Neural cell (in vitro differentiated cells): Measurements from ENCODE around the gene ADNP2. TPM values are rescaled to one million over a fixed set of nuclear protein-coding genes. Genes with fewer than 3 reads are reported as not detected.

Experiments used
- H2AFZ ChIP-seq: fragments of 200-600, 300-800 bp; sonication (generic), shearing (Covaris generic); 2 replicates; pipeline ENCODE4 v1.6.0; 2014; ENCODE audit warnings: low read depth, mild to moderate bottlenecking, antibody characterized with exemption, low read length, moderate library complexity
- H3F3A ChIP-seq: fragments of 200-600 bp; shearing (Covaris generic); 2 replicates; pipeline ENCODE4 v1.6.1; 2016; ENCODE audit warnings: mild to moderate bottlenecking, moderate library complexity, mixed read lengths, antibody characterized with exemption, low read length; ENCODE audit not compliant: insufficient read depth, poor library complexity, severe bottlenecking
- H3K27ac ChIP-seq: fragments of 200-600, 300-800 bp; sonication (generic), shearing (Covaris generic); 2 replicates; pipeline ENCODE4 v1.5.1; 2014; ENCODE audit warnings: mild to moderate bottlenecking, low read length, moderate library complexity
- H3K27me3 ChIP-seq: fragments of 300-800, 200-600 bp; sonication (generic), shearing (Covaris generic); 2 replicates; pipeline ENCODE4 v1.6.0; 2014; ENCODE audit warnings: mild to moderate bottlenecking, low read depth, low read length, moderate library complexity; ENCODE audit not compliant: insufficient read depth
- H3K36me3 ChIP-seq: fragments of 300-800, 200-600 bp; sonication (generic), shearing (Covaris generic); 2 replicates; pipeline ENCODE4 v1.5.1; 2014; ENCODE audit warnings: mild to moderate bottlenecking, antibody characterized with exemption, low read length, moderate library complexity; ENCODE audit not compliant: insufficient read depth
- H3K4me2 ChIP-seq: fragments of 300-800, 200-600 bp; sonication (generic), shearing (Covaris generic); 2 replicates; pipeline ENCODE4 v1.6.0; 2014; ENCODE audit warnings: mild to moderate bottlenecking, low read length
- H3K4me3 ChIP-seq: fragments of 300-800, 200-600 bp; sonication (generic), shearing (Covaris generic); 2 replicates; pipeline ENCODE4 v1.5.1; 2014; ENCODE audit warnings: mild to moderate bottlenecking, low read length, moderate library complexity
- H3K79me2 ChIP-seq: fragments of 200-600 bp; shearing (Covaris generic); replicated peaks from 2 replicates; pipeline ENCODE4 v1.6.0; 2014; ENCODE audit warnings: mild to moderate bottlenecking, low read length, moderate library complexity; ENCODE audit not compliant: insufficient read depth
- H3K9ac ChIP-seq: fragments of 300-800, 200-600 bp; sonication (generic), shearing (Covaris generic); 2 replicates; pipeline ENCODE4 v1.6.1; 2016; ENCODE audit warnings: mild to moderate bottlenecking, low read length, mixed read lengths
- H3K9me2 ChIP-seq: fragments of 200-600 bp; shearing (Covaris generic); 2 replicates; pipeline ENCODE4 v1.6.1; 2016; ENCODE audit warnings: mild to moderate bottlenecking, low read length, mixed read lengths; ENCODE audit not compliant: insufficient read depth
- H3K9me3 ChIP-seq: fragments of 200-600, 300-800 bp; sonication (generic), shearing (Covaris generic); 2 replicates; pipeline ENCODE4 v1.6.1; 2016; ENCODE audit warnings: mild to moderate bottlenecking, mixed run types, low read length, moderate library complexity, mixed read lengths
- H4K20me1 ChIP-seq: fragments of 200-600 bp; shearing (Covaris generic); 2 replicates; pipeline ENCODE4 v1.6.1; 2016; ENCODE audit warnings: mild to moderate bottlenecking, mixed run types; ENCODE audit not compliant: insufficient read depth
- EP300 ChIP-seq: fragments of 450-650 bp; conservative IDR thresholded peaks from 2 replicates; pipeline ENCODE4 v1.6.1; 2014; ENCODE audit warnings: antibody characterized with exemption, mild to moderate bottlenecking, moderate library complexity; ENCODE audit not compliant: poor library complexity, severe bottlenecking
- EZH2 ChIP-seq: fragments of 200-600, 300-800 bp; shearing (Covaris generic), sonication (generic); IDR thresholded peaks from 2 replicates; pipeline ENCODE4 v1.6.1; 2014; ENCODE audit warnings: antibody characterized with exemption, low read length, borderline replicate concordance, mild to moderate bottlenecking; ENCODE audit not compliant: insufficient read depth, poor library complexity, severe bottlenecking
- MXI1 ChIP-seq: fragments of 450-650 bp; conservative IDR thresholded peaks from 2 replicates; pipeline ENCODE4 v1.6.1; 2014; ENCODE audit warnings: antibody characterized with exemption, mild to moderate bottlenecking; ENCODE audit not compliant: poor library complexity, severe bottlenecking
- POLR2AphosphoS5 ChIP-seq: IDR thresholded peaks from 2 replicates; pipeline ENCODE4 v1.6.1; 2012
- RAD21 ChIP-seq: fragments of 450-650 bp; conservative IDR thresholded peaks from 2 replicates; pipeline ENCODE4 v1.6.1; 2014; ENCODE audit warnings: antibody characterized with exemption, mild to moderate bottlenecking, moderate library complexity
- SMC3 ChIP-seq: fragments of 450-650 bp; conservative IDR thresholded peaks from 2 replicates; pipeline ENCODE4 v1.6.1; 2014; ENCODE audit warnings: antibody characterized with exemption, mild to moderate bottlenecking, moderate library complexity; ENCODE audit not compliant: poor library complexity
- TAF1 ChIP-seq: IDR thresholded peaks from 2 replicates; pipeline ENCODE4 v1.6.1; 2012; ENCODE audit warnings: low read depth
- polyA plus RNA-seq: library from polyadenylated mRNA; depleted of rRNA; stranded (reverse); fragments of >200 nt; gene quantifications from 2 replicates; pipeline ENCODE4 v1.2.3, GENCODE V29; 2014
- TF ChIP-seq, protein P1 (sequence below): fragments of 450-650 bp; IDR thresholded peaks from 2 replicates; pipeline ENCODE4 v1.5.1; 2014; ENCODE audit warnings: antibody characterized with exemption, mild to moderate bottlenecking, moderate library complexity; ENCODE audit not compliant: poor library complexity, severe bottlenecking
- TF ChIP-seq, protein P2 (sequence below): IDR thresholded peaks from 2 replicates; pipeline ENCODE4 v1.6.1; 2012; ENCODE audit warnings: borderline replicate concordance

Gene ADNP2
- polyA plus RNA-seq, 1 donor from 2014 or later = 16.9 TPM

DNA sequence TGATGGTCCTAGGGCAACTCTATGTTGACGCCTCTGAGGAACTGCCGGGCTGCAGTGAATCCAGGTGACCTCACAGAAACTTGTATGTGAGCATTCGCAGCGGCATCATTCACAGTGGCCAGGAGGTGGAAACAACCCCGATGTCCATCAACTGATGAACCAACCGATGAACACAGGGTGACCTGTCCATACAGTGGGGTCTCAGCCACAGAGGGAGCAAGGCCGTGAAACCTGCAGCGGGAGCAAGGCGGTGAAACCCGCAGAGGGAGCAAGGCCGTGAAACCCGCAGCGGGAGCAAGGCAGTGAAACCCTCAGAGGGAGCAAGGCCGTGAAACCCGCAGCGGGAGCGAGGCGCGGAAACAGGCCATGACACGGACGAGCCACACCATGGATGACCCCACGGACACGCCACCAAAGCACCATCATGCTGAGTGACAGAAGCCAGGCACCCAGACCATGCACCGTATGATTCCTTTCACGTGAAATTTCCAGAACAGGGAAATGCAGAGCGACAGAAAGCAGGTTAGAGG lies 75.2 kb downstream of the ADNP2 start:
- Histone ChIP-seq H3K27me3 (no peaks in the 10 kb centered on the region), H3K4me3 (no peak overlapping the region), H3K9me3 (no peaks in the 10 kb centered on the region), H3F3A (no peaks in the 10 kb centered on the region), H3K4me2 (no peak overlapping the region), H3K9ac (no peak overlapping the region), H2AFZ (no peak overlapping the region), H3K79me2 (no peaks in the 10 kb centered on the region), H3K9me2 (no peaks in the 10 kb centered on the region), H4K20me1 (no peaks in the 10 kb centered on the region), H3K36me3 (peaks cover 4% of the 10 kb centered on the region), H3K27ac (no peak overlapping the region)
- no peak for TF ChIP-seq SMC3
- no peak for TF ChIP-seq TAF1
- TF ChIP-seq POLR2AphosphoS5 = no peak
- TF ChIP-seq EP300 = no peak
- TF ChIP-seq, protein P1, sequence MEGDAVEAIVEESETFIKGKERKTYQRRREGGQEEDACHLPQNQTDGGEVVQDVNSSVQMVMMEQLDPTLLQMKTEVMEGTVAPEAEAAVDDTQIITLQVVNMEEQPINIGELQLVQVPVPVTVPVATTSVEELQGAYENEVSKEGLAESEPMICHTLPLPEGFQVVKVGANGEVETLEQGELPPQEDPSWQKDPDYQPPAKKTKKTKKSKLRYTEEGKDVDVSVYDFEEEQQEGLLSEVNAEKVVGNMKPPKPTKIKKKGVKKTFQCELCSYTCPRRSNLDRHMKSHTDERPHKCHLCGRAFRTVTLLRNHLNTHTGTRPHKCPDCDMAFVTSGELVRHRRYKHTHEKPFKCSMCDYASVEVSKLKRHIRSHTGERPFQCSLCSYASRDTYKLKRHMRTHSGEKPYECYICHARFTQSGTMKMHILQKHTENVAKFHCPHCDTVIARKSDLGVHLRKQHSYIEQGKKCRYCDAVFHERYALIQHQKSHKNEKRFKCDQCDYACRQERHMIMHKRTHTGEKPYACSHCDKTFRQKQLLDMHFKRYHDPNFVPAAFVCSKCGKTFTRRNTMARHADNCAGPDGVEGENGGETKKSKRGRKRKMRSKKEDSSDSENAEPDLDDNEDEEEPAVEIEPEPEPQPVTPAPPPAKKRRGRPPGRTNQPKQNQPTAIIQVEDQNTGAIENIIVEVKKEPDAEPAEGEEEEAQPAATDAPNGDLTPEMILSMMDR = no peak
- no peak for TF ChIP-seq EZH2
- TF ChIP-seq, protein P2, sequence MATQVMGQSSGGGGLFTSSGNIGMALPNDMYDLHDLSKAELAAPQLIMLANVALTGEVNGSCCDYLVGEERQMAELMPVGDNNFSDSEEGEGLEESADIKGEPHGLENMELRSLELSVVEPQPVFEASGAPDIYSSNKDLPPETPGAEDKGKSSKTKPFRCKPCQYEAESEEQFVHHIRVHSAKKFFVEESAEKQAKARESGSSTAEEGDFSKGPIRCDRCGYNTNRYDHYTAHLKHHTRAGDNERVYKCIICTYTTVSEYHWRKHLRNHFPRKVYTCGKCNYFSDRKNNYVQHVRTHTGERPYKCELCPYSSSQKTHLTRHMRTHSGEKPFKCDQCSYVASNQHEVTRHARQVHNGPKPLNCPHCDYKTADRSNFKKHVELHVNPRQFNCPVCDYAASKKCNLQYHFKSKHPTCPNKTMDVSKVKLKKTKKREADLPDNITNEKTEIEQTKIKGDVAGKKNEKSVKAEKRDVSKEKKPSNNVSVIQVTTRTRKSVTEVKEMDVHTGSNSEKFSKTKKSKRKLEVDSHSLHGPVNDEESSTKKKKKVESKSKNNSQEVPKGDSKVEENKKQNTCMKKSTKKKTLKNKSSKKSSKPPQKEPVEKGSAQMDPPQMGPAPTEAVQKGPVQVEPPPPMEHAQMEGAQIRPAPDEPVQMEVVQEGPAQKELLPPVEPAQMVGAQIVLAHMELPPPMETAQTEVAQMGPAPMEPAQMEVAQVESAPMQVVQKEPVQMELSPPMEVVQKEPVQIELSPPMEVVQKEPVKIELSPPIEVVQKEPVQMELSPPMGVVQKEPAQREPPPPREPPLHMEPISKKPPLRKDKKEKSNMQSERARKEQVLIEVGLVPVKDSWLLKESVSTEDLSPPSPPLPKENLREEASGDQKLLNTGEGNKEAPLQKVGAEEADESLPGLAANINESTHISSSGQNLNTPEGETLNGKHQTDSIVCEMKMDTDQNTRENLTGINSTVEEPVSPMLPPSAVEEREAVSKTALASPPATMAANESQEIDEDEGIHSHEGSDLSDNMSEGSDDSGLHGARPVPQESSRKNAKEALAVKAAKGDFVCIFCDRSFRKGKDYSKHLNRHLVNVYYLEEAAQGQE = no peak
- TF ChIP-seq MXI1 = no peak

DNA sequence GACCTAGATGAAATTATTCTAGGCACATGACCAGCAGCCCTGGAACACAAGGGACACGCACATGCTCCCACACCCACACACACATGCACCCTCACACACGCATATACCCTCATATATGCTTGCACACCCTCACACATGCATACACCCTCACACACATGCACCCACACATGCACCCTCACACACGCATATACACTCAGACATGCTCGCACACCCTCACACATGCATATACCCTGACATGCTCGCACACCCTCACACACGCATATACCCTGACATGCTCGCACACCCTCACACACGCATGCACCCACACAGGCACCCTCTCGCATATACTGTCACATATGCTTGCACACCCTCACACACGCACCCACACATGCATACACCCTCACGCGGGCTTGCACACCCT lies 76.5 kb downstream of the ADNP2 start:
- no peak overlapping the region for H3K27ac ChIP-seq
- H3K9me2 ChIP-seq = no peaks in the 10 kb centered on the region
- no peak overlapping the region for H2AFZ ChIP-seq
- H4K20me1 ChIP-seq = no peaks in the 10 kb centered on the region
- no peaks in the 10 kb centered on the region for H3F3A ChIP-seq
- H3K9ac ChIP-seq = no peak overlapping the region
- no peak for TF ChIP-seq SMC3
- TF ChIP-seq, protein P2 = no peak
- TF ChIP-seq EP300 = no peak
- TF ChIP-seq MXI1 = no peak
- no peak for TF ChIP-seq RAD21
- TF ChIP-seq TAF1 = no peak
- TF ChIP-seq, protein P1 = no peak
- no peak for TF ChIP-seq EZH2
- TF ChIP-seq POLR2AphosphoS5 = no peak
- no peaks in the 10 kb centered on the region for H3K9me3 ChIP-seq
- no peak overlapping the region for H3K4me3 ChIP-seq
- H3K27me3 ChIP-seq = no peaks in the 10 kb centered on the region
- no peak overlapping the region for H3K4me2 ChIP-seq
- no peaks in the 10 kb centered on the region for H3K79me2 ChIP-seq
- peaks cover 5% of the 10 kb centered on the region for H3K36me3 ChIP-seq
